ENCODE data around the gene SPRR2A.
"Not testable (repeated sequence)": the region's sequence is repeated elsewhere in the genome, so short reads cannot be mapped to it uniquely, and the experiment has no call there.

The SPRR2A gene

GRCh38 chr1:153057375-153057774, at the start of gene SPRR2A:
Gene SPRR2A, minus strand, starts transcription at chr1:153057512. Its CDS starts 777 bp downstream, at chr1:153056735.
- no peak for DNase-seq (ENCODE audit: low read depth, low spot score)

DNA sequence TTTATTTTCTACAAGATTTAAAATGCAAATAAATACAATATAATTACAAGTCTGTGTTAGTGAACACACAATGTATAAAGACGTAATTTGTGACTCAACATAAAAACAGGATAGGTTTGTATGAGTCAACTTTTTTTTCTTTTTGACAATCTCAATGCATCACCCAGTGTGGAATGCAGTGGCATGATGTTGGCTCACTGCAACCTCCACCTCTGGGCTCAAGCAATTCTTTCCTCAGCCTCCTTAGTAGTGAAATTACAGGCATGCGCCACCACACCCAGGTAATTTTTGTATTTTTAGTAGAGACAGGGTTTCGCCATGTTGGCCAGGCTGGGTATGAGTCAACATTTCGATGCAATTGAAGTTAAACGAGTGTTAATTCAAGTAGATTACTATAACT, 42.9 kb upstream of the SPRR2A start:
- no peak for DNase-seq (ENCODE audit: low read depth, low spot score)

- DNase-seq (ENCODE audit: low read depth, low spot score), result no peak
Observed at GRCh38 chr1:153099461-153100045, 42.2 kb upstream of the SPRR2A start.

DNA sequence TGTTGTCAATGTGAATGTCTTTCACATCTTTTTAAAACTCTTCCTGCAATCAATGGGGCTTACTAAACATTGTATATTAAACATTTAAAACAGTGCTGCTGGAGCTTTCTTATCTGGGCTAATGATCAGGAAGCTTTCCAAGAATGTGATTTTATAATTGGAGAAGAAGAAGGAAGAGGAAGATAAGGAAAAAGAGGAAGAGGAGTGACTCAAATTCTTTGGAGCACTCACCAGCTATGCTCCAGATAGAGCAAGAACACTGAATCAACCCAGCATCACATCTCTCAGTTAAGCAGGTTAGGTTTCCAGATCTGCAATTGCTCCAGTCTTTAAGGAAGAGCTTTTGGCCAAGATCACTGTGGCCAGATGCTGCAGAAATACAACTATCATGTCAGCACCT, 38.5 kb upstream of the SPRR2A start:
- DNase-seq (ENCODE audit: low read depth, low spot score), result no peak

DNA sequence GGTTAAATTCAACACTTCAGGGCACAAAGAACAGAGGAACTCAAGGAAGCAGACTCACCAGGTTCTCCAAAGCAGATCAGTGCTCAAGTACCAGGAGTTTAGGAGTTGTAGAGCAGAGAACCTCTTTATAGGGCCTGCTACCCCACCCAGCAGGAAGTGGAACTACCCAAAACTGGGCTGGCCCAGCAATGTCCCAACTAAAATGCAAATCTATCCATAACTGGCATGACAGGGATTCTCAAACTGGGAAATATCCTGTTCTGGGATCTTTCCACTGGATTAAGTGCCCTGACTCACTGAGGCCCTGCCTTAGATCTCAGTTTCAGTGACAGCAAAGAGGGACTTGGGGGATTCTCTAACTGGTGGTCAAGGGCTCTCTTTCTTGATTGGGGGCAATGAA, 37.1 kb upstream of the SPRR2A start, which contains the start of gene SPRR2E:
TSS of gene SPRR2E (minus strand) at position 101 of the 400 bp plus-strand sequence. CDS start 775 bp downstream, outside the sequence.
- DNase-seq (ENCODE audit: low read depth, low spot score), result no peak

DNA sequence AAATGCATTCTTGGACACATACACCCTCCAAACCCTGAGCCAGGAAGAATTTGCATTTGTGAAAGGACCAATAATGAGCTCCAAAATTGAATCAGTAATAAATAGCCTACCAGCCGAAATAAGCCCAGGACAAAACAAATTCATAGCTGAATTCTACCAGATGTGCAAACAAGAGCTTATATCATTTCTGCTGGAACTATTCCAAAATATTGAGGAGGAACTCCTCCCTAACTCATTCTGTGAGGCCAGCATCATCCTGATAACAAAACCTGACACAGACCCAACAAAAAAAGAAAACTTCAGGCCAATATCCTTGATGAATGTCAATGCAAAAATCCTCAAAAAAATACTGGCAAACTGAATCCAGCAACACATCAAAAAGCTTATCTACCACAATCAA, 30.3 kb upstream of the SPRR2A start:
- DNase-seq (ENCODE audit: low read depth, low spot score), result no peak

DNA sequence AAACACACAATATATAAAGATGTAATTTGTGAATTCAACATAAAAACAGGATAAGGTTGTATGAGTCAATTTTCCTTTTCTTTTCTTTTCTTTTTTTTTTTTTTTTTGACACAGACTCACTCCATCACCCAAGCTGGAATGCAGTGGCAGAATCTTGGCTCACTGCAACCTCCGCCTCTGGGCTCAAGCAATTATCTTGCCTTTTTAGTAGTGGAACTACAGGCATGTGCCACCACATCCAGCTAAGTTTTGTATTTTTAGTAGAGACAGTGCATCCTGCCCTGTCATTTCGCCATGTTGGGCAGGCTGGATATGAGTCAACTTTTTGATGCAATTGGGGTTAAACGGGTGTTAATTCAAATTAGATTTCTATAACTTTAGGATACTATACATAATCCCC, 24.4 kb upstream of the SPRR2A start:
- DNase-seq (ENCODE audit: low read depth, low spot score), result no peak

GRCh38 chr1:153072806-153073726, 15.8 kb upstream of the SPRR2A start:
- DNase-seq (ENCODE audit: low read depth, low spot score), result no peak

DNA sequence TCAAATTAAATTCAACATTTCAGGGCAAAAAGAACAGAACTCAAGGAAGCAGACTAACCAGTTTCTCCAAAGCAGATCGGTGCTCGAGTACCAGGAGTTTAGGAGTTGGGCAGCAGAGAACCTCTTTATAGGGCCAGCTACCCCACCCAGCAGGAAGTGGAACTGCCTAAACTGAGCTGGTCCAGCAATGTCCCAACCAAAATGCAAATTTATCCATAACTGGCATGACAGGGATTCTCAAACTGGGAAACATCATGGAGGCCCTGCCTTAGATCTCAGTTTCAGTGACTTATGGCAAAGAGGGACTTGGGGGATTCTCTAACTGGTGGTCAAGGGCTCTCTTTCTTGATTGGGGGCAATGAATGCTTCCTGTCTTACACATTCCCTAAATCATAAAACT, 14.2 kb upstream of the SPRR2A start, which contains the start of gene SPRR2B:
TSS of gene SPRR2B (minus strand) at position 101 of the 400 bp plus-strand sequence. CDS start 772 bp downstream, outside the sequence.
- no peak for DNase-seq (ENCODE audit: low read depth, low spot score)

GRCh38 chr1:153070243-153070642, 12.9 kb upstream of the SPRR2A start:
- DNase-seq (ENCODE audit: low read depth, low spot score), result no peak

DNA sequence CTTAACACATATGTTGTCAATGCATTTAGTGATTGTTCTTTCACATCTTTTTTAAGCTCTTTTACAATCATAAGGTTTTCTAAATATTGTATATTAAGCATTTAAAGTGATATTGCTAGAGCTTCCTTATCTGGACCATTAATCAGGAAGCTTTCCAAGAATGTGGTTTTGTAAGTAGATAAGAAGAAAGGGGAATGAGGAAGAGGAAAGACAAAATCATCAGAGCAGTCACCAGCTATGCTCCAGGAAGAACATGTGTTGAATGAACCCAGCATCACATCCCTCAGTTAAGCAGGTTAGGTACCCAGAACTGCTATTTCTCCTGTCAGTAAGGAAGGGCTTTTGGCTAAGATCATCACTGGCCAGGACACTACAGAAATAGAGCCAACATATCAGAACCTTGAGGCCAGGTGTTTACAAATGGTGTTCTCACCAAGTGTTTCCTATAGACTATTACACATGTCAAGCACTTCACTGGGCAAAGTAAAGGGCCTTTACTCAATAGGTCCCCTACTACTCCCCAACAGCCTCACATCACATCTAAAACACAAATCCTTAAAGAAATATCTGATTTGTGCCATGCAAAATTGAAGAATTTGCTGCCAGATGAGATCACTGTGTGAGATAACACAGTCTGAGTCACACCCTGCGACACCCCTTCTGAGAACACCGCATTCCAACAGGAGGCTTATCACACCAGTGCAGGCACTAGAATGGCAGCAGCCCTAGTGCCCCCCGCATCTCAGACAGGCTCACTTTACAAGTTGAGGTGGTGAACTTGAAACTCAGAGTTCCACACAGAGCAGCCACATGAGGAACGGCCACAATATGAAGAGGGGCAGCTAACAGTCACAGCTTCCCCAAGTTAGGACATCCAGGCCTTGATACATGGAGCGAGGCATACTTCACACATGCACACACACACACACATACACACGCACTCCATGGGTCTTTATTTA, 1.8 kb upstream of the SPRR2A start:
- no peak for DNase-seq (ENCODE audit: low read depth, low spot score)

GRCh38 chr1:153058154-153058553, 842 bp upstream of the SPRR2A start:
- DNase-seq (ENCODE audit: low read depth, low spot score), result no peak

DNA sequence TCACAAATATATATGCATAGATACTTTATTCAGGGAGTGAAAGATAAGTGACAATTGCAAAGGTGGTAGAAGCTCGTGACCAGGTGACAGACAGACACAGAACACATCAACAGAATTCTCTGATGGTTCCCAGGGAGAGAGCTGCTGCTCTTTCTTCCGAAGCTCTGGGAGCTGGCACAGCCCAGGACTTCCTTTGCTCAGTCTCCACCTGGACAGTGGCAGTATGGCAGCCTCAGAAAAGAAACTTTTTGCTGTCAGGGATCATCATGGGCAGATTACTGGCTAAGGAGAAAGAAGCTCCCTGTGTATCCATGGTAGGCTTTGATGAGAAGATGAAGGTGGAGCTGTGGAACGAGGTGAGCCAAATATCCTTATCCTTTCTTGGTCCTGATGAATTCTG, 1.2 kb downstream of the SPRR2A start:
- DNase-seq (ENCODE audit: low read depth, low spot score), result not testable (repeated sequence)

DNA sequence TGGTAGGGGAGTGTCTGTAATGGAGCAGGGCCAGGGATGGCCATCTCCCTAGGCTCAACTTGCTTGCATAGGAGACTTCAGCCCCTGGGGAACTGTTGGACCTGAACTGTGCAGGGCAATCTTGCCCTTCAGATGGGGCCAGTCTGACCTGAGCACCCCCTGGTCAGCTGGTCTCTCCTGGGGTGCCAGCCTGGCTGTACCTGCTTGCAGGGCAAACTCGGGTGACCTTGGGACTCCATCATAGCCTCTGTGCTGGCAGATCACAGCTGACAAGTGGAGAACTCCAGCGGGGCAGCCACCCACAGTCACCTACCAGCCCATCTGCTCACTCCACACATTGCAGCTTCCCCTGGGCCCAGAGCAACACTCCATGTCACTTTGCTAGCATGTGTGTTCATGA, 8.1 kb downstream of the SPRR2A start:
- DNase-seq (ENCODE audit: low read depth, low spot score), result no peak

- no peak for DNase-seq (ENCODE audit: low read depth, low spot score)
Observed at GRCh38 chr1:153040950-153041631, 16.2 kb downstream of the SPRR2A start, which contains the start of gene SPRR2D. Gene SPRR2D, minus strand, starts transcription at chr1:153041120. Its CDS starts 774 bp downstream, at chr1:153040346.

GRCh38 chr1:153035211-153035610, 22.1 kb downstream of the SPRR2A start:
- no peak for DNase-seq (ENCODE audit: low read depth, low spot score)

GRCh38 chr1:153032677-153033308, 24.5 kb downstream of the SPRR2A start:
- DNase-seq (ENCODE audit: low read depth, low spot score), result no peak

- no peak for DNase-seq (ENCODE audit: low read depth, low spot score)
Observed at GRCh38 chr1:153032073-153032472, 25.2 kb downstream of the SPRR2A start.

DNA sequence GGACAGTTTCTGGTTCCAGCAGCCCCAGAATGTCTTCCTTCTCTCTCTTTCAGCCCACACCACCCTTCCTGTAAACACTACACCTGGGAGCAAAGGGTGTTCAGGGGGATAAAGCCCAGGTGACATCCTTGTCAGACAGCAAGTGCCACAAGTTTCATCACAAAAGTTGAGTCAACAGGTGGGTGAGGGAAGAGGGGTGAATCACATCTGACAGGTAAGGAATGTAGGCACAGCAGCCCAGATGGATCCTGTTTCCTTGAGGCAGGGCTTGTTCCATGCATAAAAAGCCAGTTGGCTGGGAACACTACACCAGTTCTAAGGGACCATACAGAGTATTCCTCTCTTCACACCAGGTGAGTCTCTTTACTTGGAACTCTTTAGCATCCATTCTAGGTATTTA, 26.4 kb downstream of the SPRR2A start, which contains the start of gene SPRR1B:
TSS of gene SPRR1B (plus strand) at position 309 of the 400 bp plus-strand sequence. CDS start 1,143 bp downstream, outside the sequence.
- no peak for DNase-seq (ENCODE audit: low read depth, low spot score)

DNA sequence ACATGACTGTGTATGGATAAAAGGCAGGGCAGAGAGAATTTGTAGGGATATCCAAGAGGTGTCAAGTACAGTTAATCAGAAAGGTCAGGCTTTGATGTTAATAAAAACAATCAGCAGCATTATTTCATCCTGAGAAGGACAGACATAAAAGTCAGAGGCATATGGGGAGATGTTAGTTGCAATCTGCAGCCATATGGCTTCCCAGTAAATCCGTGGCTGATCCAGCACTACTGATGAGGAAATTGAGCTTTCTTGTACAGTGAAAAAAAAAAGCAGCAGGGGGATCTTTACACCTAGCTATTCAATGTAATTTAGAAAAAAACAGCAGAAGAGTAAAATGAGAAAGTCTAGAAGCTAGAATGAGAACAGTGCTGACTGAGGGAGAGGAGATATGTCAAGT, 28.5 kb downstream of the SPRR2A start:
- DNase-seq (ENCODE audit: low read depth, low spot score), result no peak

Measured in activated CD4-positive, CD25-positive, alpha-beta regulatory T cell treated with anti-CD3 and anti-CD28 coated beads, Interleukin-2, amount 50 U/mL, for 16 hours (primary cell).